ENCODE data around the gene TSKU. TPM values are rescaled to one million over a fixed set of nuclear protein-coding genes. Genes with fewer than 3 reads are reported as not detected.

Gene TSKU
- total RNA-seq, 6 experiments from 2014 or later, result 8.3 to 11.0 (median 10.1) TPM

GRCh38 chr11:76753950-76754349 lies 29.2 kb upstream of the TSKU start:
- Mint-ChIP-seq H3K27ac (no peak overlapping the region), H3K9me3 (no peaks in the 10 kb centered on the region), H3K27me3 (ENCODE audit: insufficient read depth) (peaks cover 15% of the 10 kb centered on the region), H3K4me1 (ENCODE audit: low read depth) (peaks cover 16% of the 10 kb centered on the region), H3K4me3 (no peak overlapping the region), H3K36me3 (ENCODE audit: low read depth) (no peaks in the 10 kb centered on the region)
- no peak for DNase-seq
- no peak for TF ChIP-seq CTCF (IDR thresholded peaks at IDR 0.05)

GRCh38 chr11:76756341-76756741 lies 26.8 kb upstream of the TSKU start:
- Mint-ChIP-seq H3K27ac (no peak overlapping the region), H3K9me3 (no peaks in the 10 kb centered on the region), H3K27me3 (ENCODE audit: insufficient read depth) (peaks cover 22% of the 10 kb centered on the region), H3K4me3 (no peak overlapping the region), H3K4me1 (ENCODE audit: low read depth) (peaks cover 16% of the 10 kb centered on the region), H3K36me3 (ENCODE audit: low read depth) (no peaks in the 10 kb centered on the region)
- DNase-seq, result no peak
- TF ChIP-seq CTCF (IDR thresholded peaks at IDR 0.05), result no peak

GRCh38 chr11:76758311-76758710 lies 24.8 kb upstream of the TSKU start:
- Mint-ChIP-seq H3K27ac (no peak overlapping the region), H3K9me3 (no peaks in the 10 kb centered on the region), H3K27me3 (ENCODE audit: insufficient read depth) (peaks cover 22% of the 10 kb centered on the region), H3K4me1 (ENCODE audit: low read depth) (peaks cover 9% of the 10 kb centered on the region), H3K36me3 (ENCODE audit: low read depth) (no peaks in the 10 kb centered on the region), H3K4me3 (no peak overlapping the region)
- TF ChIP-seq CTCF (IDR thresholded peaks at IDR 0.05), result no peak
- no peak for DNase-seq

GRCh38 chr11:76759092-76759491 lies 24.1 kb upstream of the TSKU start:
- peaks cover 11% of the 10 kb centered on the region for H3K4me1 Mint-ChIP-seq (ENCODE audit: low read depth)
- no peak for TF ChIP-seq CTCF (IDR thresholded peaks at IDR 0.05)

GRCh38 chr11:76759517-76759916 lies 23.6 kb upstream of the TSKU start:
- Mint-ChIP-seq H3K9me3 (no peaks in the 10 kb centered on the region), H3K27ac (no peak overlapping the region)

More at GRCh38 chr11:76759092-76759491, 24.1 kb upstream of the TSKU start:
- DNase-seq, result no peak
- no peak overlapping the region for H3K27ac Mint-ChIP-seq
- peaks cover 22% of the 10 kb centered on the region for H3K27me3 Mint-ChIP-seq (ENCODE audit: insufficient read depth)
- no peaks in the 10 kb centered on the region for H3K36me3 Mint-ChIP-seq (ENCODE audit: low read depth)
- no peaks in the 10 kb centered on the region for H3K9me3 Mint-ChIP-seq
- H3K4me3 Mint-ChIP-seq, result no peak overlapping the region

More at GRCh38 chr11:76759517-76759916, 23.6 kb upstream of the TSKU start:
- no peak for DNase-seq
- no peaks in the 10 kb centered on the region for H3K36me3 Mint-ChIP-seq (ENCODE audit: low read depth)
- no peak overlapping the region for H3K4me3 Mint-ChIP-seq
- no peak for TF ChIP-seq CTCF (IDR thresholded peaks at IDR 0.05)
- peaks cover 22% of the 10 kb centered on the region for H3K27me3 Mint-ChIP-seq (ENCODE audit: insufficient read depth)
- H3K4me1 Mint-ChIP-seq (ENCODE audit: low read depth), result peaks cover 16% of the 10 kb centered on the region

Data from HFFc6 (cell line).